MCF 10A (cell line): ENCODE measurements around the gene CCNJL. TPM values are rescaled to one million over a fixed set of nuclear protein-coding genes. Genes with fewer than 3 reads are reported as not detected.

Source experiments
- BruUV-seq: library from RNA; stranded (reverse); fragments of 400-500 nt; replicated peaks from 2 replicates; lab custom pipeline; 2021; lab: Mats Ljungman, UMichigan
- CTCF ChIA-PET: fragments of 300-600 bp; sonication (Branson Sonifier 250); formaldehyde crosslinking; extraction: SDS; loops from one replicate; lab custom pipeline; 2021; ENCODE audit warnings: antibody characterized with exemption, inconsistent platforms; lab: Yijun Ruan, JAX
- POLR2A ChIA-PET: fragments of 300-600, 350-650 bp; sonication (Branson Sonifier 250); formaldehyde crosslinking; extraction: SDS; loops from one replicate; lab custom pipeline; 2020; ENCODE audit warnings: antibody characterized with exemption, inconsistent platforms; lab: Yijun Ruan, JAX
- DNase-seq: peaks from one replicate; pipeline ENCODE4 v3.0.0-alpha.2; 2018; ENCODE audit not compliant: unreplicated experiment
- H3K27ac Mint-ChIP-seq: one replicate; pipeline ENCODE4 v1.8.0; 2022; ENCODE audit warnings: mild to moderate bottlenecking, low read depth, mixed read lengths; ENCODE audit not compliant: unreplicated experiment
- H3K27me3 Mint-ChIP-seq: one replicate; pipeline ENCODE4 v1.8.0; 2022; ENCODE audit warnings: mixed read lengths; ENCODE audit not compliant: insufficient read depth, unreplicated experiment
- H3K36me3 Mint-ChIP-seq: one replicate; pipeline ENCODE4 v1.8.0; 2022; ENCODE audit warnings: mild to moderate bottlenecking, moderate library complexity, mixed read lengths; ENCODE audit not compliant: insufficient read depth, unreplicated experiment
- H3K4me1 Mint-ChIP-seq: one replicate; pipeline ENCODE4 v1.8.0; 2022; ENCODE audit warnings: mixed read lengths; ENCODE audit not compliant: insufficient read depth, unreplicated experiment
- H3K4me3 Mint-ChIP-seq: one replicate; pipeline ENCODE4 v1.8.0; 2022; ENCODE audit warnings: mild to moderate bottlenecking, moderate library complexity, mixed read lengths; ENCODE audit not compliant: unreplicated experiment
- H3K9me3 Mint-ChIP-seq: one replicate; pipeline ENCODE4 v1.8.0; 2022; ENCODE audit warnings: mixed read lengths; ENCODE audit not compliant: unreplicated experiment
- intact Hi-C: fragments of 100-400 bp; cut with micrococcal nuclease; formaldehyde crosslinking; loops from 2 replicates; pipeline ENCODE4 v1.14.1; 2022
- total RNA-seq: library from RNA; stranded (reverse); gene quantifications from 2 replicates; pipeline ENCODE4 v1.2.3, GENCODE V29; 2022
- TF ChIP-seq, protein P1 (sequence below): fragments of 200-600 bp; IDR thresholded peaks from one replicate; pipeline ENCODE4 v1.8.0; 2022; ENCODE audit warnings: antibody characterized with exemption, mild to moderate bottlenecking; ENCODE audit not compliant: unreplicated experiment

CCNJL gene
- total RNA-seq, 1 experiment from 2014 or later, result 3.6 TPM

DNA sequence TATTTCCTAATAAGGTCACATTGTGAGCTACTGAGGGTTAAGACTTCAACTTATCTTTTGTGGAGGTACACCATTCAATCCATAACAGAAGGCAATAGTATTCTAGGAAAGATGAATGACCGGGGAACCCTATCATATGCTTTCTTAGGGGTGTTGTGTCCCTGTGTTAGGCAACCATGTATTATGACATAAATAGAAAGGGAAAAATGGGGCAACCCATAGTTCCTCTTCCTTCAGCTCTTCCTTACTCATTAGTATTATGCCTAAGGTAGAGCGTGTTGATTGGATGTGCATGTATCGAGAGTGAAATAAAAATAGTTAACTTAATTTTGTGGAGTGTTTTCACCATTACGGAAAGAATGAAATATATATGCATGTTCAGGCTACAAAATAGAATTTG, 6.0 kb upstream of the CCNJL start:
- DNase-seq, result no peak
- H3K27ac Mint-ChIP-seq, result no peak overlapping the region
- H3K4me1 Mint-ChIP-seq, result peaks cover 17% of the 10 kb centered on the region
- BruUV-seq, result no TSS peak
- H3K4me3 Mint-ChIP-seq, result no peak overlapping the region
- intact Hi-C loops, result no loop called here
- TF ChIP-seq, protein P1, sequence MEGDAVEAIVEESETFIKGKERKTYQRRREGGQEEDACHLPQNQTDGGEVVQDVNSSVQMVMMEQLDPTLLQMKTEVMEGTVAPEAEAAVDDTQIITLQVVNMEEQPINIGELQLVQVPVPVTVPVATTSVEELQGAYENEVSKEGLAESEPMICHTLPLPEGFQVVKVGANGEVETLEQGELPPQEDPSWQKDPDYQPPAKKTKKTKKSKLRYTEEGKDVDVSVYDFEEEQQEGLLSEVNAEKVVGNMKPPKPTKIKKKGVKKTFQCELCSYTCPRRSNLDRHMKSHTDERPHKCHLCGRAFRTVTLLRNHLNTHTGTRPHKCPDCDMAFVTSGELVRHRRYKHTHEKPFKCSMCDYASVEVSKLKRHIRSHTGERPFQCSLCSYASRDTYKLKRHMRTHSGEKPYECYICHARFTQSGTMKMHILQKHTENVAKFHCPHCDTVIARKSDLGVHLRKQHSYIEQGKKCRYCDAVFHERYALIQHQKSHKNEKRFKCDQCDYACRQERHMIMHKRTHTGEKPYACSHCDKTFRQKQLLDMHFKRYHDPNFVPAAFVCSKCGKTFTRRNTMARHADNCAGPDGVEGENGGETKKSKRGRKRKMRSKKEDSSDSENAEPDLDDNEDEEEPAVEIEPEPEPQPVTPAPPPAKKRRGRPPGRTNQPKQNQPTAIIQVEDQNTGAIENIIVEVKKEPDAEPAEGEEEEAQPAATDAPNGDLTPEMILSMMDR, result no peak
- H3K27me3 Mint-ChIP-seq, result no peaks in the 10 kb centered on the region
- no peaks in the 10 kb centered on the region for H3K36me3 Mint-ChIP-seq
- POLR2A ChIA-PET, result interaction anchor here (0.7 kb wide), 1 partner anchor 24 kb away, joined by 3 read pairs; no protein-coding TSS in a partner anchor
- CTCF ChIA-PET, result interaction anchor here (0.8 to 1.8 kb wide), 5 partner anchors 10 to 24 kb away, joined by 3 to 4 read pairs (median 3); no protein-coding TSS in a partner anchor
- no peaks in the 10 kb centered on the region for H3K9me3 Mint-ChIP-seq

DNA sequence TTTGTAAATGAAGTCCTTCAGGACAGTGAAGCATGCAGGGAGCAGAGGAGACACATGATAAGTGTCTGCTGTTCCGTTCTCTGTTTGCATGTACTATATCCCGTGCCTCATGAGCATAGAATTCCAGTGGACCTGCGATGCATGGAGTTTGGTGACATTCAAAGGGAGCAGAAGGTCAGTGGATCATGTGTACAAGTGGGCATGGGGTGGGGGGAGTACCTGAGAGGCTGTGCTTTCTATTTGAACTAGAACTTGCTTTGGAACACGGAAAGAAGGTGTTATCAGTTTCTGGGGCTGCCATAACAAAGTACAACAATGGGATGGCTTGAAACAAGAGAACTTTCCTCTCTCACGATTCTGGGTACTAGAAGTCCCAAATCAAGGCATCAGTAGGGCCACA, 5.1 kb upstream of the CCNJL start:
- peaks cover 26% of the 10 kb centered on the region for H3K4me1 Mint-ChIP-seq

DNA sequence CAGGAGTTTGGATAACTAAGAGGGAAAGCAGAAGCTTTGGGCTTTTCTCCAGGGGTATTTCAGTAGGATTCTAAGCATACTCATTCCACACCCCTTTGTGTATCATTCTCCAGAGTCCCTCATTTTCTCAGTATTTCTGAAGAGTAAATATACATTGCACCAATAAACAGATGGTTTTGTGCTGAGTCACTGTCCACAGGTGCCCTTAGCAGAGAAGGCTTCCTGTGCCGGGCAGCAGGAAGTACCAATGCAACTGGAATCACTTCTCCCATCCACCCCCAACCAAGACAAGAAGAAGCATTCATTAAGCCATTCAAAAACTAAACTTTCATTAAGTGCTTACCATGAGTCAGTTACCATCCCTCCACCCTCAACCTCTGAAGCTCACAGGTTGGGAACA, 3.6 kb upstream of the CCNJL start:
- intact Hi-C loops, result no loop called here
- peaks cover 26% of the 10 kb centered on the region for H3K4me1 Mint-ChIP-seq
- DNase-seq, result peak; percentile 85

More for the DNA sequence above, 5.1 kb upstream of the CCNJL start:
- no peak overlapping the region for H3K4me3 Mint-ChIP-seq
- DNase-seq, result no peak
- no peaks in the 10 kb centered on the region for H3K9me3 Mint-ChIP-seq
- ChIA-PET CTCF (interaction anchor here (0.7 to 0.9 kb wide), 2 partner anchors 8 to 9 kb away, joined by 3 to 4 read pairs; no protein-coding TSS in a partner anchor), POLR2A (interaction anchor here (0.7 kb wide), 1 partner anchor 447 kb away, joined by 3 read pairs; no protein-coding TSS in a partner anchor)
- H3K27ac Mint-ChIP-seq, result no peak overlapping the region
- no peaks in the 10 kb centered on the region for H3K36me3 Mint-ChIP-seq
- TF ChIP-seq, protein P1, result no peak
- H3K27me3 Mint-ChIP-seq, result peaks cover 9% of the 10 kb centered on the region
- intact Hi-C loops, result no loop called here
- no TSS peak for BruUV-seq

More for the DNA sequence above, 3.6 kb upstream of the CCNJL start:
- Mint-ChIP-seq H3K27me3 (peaks cover 10% of the 10 kb centered on the region), H3K9me3 (no peaks in the 10 kb centered on the region), H3K27ac (peak overlapping the region; percentile 83), H3K36me3 (no peaks in the 10 kb centered on the region), H3K4me3 (no peak overlapping the region)
- BruUV-seq, result no TSS peak
- TF ChIP-seq, protein P1, result no peak
- ChIA-PET CTCF (interaction anchor here (0.7 to 1.0 kb wide), 3 partner anchors 65 to 1828 kb away, joined by 3 read pairs; no protein-coding TSS in a partner anchor), POLR2A (interaction anchor here (0.5 to 1.2 kb wide), 9 partner anchors 10 to 984 kb away, joined by 3 to 6 read pairs (median 3); no protein-coding TSS in a partner anchor)
